Loucy (cell line): ENCODE data around the gene PEX16.

ENCODE experiments used
- H2AFZ ChIP-seq: fragments of 200-600 bp; sonication (generic); 2 replicates; pipeline ENCODE4 v1.6.0; 2016; ENCODE audit warnings: antibody characterized with exemption, mild to moderate bottlenecking, low read length, moderate library complexity
- H3F3A ChIP-seq: fragments of 200-600 bp; 2 replicates; pipeline ENCODE4 v1.6.0; 2016; ENCODE audit warnings: antibody characterized with exemption, low read depth, mild to moderate bottlenecking
- H3K27me3 ChIP-seq: fragments of 200-600 bp; sonication (generic); 2 replicates; pipeline ENCODE4 v1.6.1; 2014; ENCODE audit warnings: low read length, mild to moderate bottlenecking; ENCODE audit not compliant: insufficient read depth, poor library complexity, severe bottlenecking
- H3K36me3 ChIP-seq: fragments of 200-600 bp; sonication (generic); 2 replicates; pipeline ENCODE4 v1.6.1; 2016; ENCODE audit warnings: low read length; ENCODE audit not compliant: insufficient read depth
- H3K4me1 ChIP-seq: fragments of 200-600 bp; sonication (generic); 2 replicates; pipeline ENCODE4 v1.5.1; 2014; ENCODE audit warnings: low read length, mild to moderate bottlenecking; ENCODE audit not compliant: insufficient read depth, poor library complexity, severe bottlenecking
- H3K4me2 ChIP-seq: fragments of 200-600 bp; sonication (generic); 2 replicates; pipeline ENCODE4 v1.6.0; 2014; ENCODE audit warnings: antibody characterized with exemption, low read length, low read depth, mild to moderate bottlenecking; ENCODE audit not compliant: poor library complexity, severe bottlenecking
- H3K4me3 ChIP-seq: fragments of 200-600 bp; sonication (generic); 2 replicates; pipeline ENCODE4 v1.5.1; 2014; ENCODE audit warnings: low read length, mild to moderate bottlenecking, mixed read lengths; ENCODE audit not compliant: poor library complexity, severe bottlenecking
- H3K79me2 ChIP-seq: fragments of 200-600 bp; sonication (generic); 2 replicates; pipeline ENCODE4 v1.6.1; 2014; ENCODE audit warnings: low read length; ENCODE audit not compliant: insufficient read depth
- H3K9ac ChIP-seq: fragments of 200-600 bp; sonication (generic); 2 replicates; pipeline ENCODE4 v1.6.0; 2014; ENCODE audit warnings: mild to moderate bottlenecking, low read depth, low read length, moderate library complexity; ENCODE audit not compliant: poor library complexity, severe bottlenecking
- H3K9me2 ChIP-seq: fragments of 200-600 bp; sonication (generic); replicated peaks from 2 replicates; pipeline ENCODE4 v1.6.1; 2016; ENCODE audit warnings: low read depth, low read length, mixed read lengths
- H3K9me3 ChIP-seq: fragments of 200-600 bp; sonication (generic); 2 replicates; pipeline ENCODE4 v1.6.1; 2014; ENCODE audit warnings: mild to moderate bottlenecking, antibody characterized with exemption, low read length, low read depth; ENCODE audit not compliant: insufficient read depth
- H4K20me1 ChIP-seq: fragments of 200-600 bp; sonication (generic); 2 replicates; pipeline ENCODE4 v1.6.0; 2014; ENCODE audit warnings: antibody characterized with exemption, low read length, mild to moderate bottlenecking; ENCODE audit not compliant: insufficient read depth, poor library complexity, severe bottlenecking
- EZH2phosphoT487 ChIP-seq: fragments of 200-600 bp; IDR thresholded peaks from 2 replicates; pipeline ENCODE4 v1.6.1; 2018; ENCODE audit warnings: antibody characterized with exemption, mild to moderate bottlenecking, moderate library complexity, borderline replicate concordance
- TF ChIP-seq, protein P1 (sequence below): fragments of 200-600 bp; sonication (generic); conservative IDR thresholded peaks from 2 replicates; pipeline ENCODE4 v1.5.1; 2014; ENCODE audit warnings: mild to moderate bottlenecking, antibody characterized with exemption, low read length

PEX16 gene

DNA sequence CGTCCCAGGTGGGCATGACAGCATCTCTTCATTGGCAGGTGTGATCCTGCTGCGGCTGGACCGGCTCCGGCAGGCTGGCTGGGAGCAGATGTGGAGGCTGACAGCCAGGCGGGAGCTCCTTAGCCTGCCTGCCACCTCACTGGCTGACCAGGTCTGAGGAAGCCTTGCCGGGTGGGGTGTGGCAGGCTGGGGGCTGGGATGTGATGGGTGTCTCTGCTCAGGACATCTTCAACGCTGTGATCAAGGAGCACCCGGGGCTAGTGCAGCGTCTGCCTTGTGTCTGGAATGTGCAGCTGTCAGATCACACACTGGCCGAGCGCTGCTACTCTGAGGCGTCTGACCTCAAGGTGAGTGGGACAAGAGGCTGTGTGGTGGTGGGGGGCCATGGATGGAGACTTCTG, 8.3 kb upstream of the PEX16 start:
- no peaks in the 10 kb centered on the region for H3K9me3 ChIP-seq
- H3K36me3 ChIP-seq, result no peaks in the 10 kb centered on the region
- no peak overlapping the region for H3K4me2 ChIP-seq
- no peak overlapping the region for H3K4me3 ChIP-seq
- H3K79me2 ChIP-seq, result no peaks in the 10 kb centered on the region
- H3F3A ChIP-seq, result no peaks in the 10 kb centered on the region
- peaks cover 10% of the 10 kb centered on the region for H3K4me1 ChIP-seq
- H2AFZ ChIP-seq, result no peak overlapping the region
- H3K27me3 ChIP-seq, result no peaks in the 10 kb centered on the region
- H3K9ac ChIP-seq, result no peak overlapping the region
- H3K9me2 ChIP-seq, result no peaks in the 10 kb centered on the region
- H4K20me1 ChIP-seq, result no peaks in the 10 kb centered on the region
- TF ChIP-seq, protein P1, sequence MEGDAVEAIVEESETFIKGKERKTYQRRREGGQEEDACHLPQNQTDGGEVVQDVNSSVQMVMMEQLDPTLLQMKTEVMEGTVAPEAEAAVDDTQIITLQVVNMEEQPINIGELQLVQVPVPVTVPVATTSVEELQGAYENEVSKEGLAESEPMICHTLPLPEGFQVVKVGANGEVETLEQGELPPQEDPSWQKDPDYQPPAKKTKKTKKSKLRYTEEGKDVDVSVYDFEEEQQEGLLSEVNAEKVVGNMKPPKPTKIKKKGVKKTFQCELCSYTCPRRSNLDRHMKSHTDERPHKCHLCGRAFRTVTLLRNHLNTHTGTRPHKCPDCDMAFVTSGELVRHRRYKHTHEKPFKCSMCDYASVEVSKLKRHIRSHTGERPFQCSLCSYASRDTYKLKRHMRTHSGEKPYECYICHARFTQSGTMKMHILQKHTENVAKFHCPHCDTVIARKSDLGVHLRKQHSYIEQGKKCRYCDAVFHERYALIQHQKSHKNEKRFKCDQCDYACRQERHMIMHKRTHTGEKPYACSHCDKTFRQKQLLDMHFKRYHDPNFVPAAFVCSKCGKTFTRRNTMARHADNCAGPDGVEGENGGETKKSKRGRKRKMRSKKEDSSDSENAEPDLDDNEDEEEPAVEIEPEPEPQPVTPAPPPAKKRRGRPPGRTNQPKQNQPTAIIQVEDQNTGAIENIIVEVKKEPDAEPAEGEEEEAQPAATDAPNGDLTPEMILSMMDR, result no peak
- no peak for TF ChIP-seq EZH2phosphoT487

DNA sequence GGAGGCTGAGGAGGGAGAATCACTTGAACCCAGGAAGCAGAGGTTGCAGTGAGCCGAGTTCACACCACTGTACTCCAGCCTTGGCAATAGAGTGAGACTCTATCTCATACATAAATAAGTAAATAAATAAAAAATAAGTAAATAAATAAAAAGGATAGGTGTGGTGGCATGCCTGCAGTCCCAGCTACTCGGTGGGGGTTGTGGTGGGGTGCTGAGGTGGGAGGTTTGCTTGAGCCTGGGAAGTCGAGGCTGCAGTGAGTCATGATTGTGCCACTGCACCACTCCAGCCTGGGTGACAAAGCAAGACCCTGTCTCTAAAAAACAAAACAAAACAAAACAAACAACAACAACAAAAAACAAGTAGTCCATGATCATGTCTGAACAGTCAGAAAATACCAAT, 7.9 kb upstream of the PEX16 start:
- TF ChIP-seq, protein P1, result no peak
- TF ChIP-seq EZH2phosphoT487, result no peak
- H3K9ac ChIP-seq, result no peak overlapping the region
- no peak overlapping the region for H3K4me2 ChIP-seq
- no peaks in the 10 kb centered on the region for H3K36me3 ChIP-seq
- no peaks in the 10 kb centered on the region for H3K9me2 ChIP-seq
- H2AFZ ChIP-seq, result no peak overlapping the region
- H3K79me2 ChIP-seq, result no peaks in the 10 kb centered on the region
- H3F3A ChIP-seq, result no peaks in the 10 kb centered on the region
- H3K27me3 ChIP-seq, result no peaks in the 10 kb centered on the region
- no peaks in the 10 kb centered on the region for H3K9me3 ChIP-seq
- peaks cover 10% of the 10 kb centered on the region for H3K4me1 ChIP-seq
- H4K20me1 ChIP-seq, result no peaks in the 10 kb centered on the region
- H3K4me3 ChIP-seq, result no peak overlapping the region

DNA sequence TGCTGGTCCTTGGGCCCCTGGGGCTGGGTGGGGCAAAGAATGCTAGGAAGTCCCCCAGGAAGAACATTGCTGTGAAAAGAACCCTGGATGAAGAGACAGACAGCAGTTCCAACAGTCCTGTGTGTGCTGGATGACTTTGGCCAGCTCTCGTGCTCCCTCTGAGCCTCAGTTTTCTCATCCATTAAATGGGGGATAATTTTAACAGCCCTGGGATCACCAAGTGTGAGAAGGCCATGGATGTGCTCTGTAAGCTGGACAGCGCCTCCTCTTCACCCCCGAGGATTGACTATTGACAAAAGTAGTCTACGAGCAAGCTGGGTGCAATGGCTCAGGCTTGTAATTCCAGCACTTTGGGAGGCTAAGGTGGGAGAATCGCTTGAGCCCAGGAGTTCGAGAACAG, 7.2 kb upstream of the PEX16 start:
- Histone ChIP-seq H3K4me2 (no peak overlapping the region), H2AFZ (no peak overlapping the region), H3K27me3 (no peaks in the 10 kb centered on the region), H3K36me3 (no peaks in the 10 kb centered on the region), H3K79me2 (no peaks in the 10 kb centered on the region), H4K20me1 (no peaks in the 10 kb centered on the region), H3K4me1 (peaks cover 13% of the 10 kb centered on the region), H3K4me3 (no peak overlapping the region), H3F3A (no peaks in the 10 kb centered on the region), H3K9me2 (no peaks in the 10 kb centered on the region), H3K9ac (no peak overlapping the region), H3K9me3 (no peaks in the 10 kb centered on the region)
- TF ChIP-seq, protein P1, result no peak
- TF ChIP-seq EZH2phosphoT487, result no peak
